Endodermal cell (in vitro differentiated cells): ENCODE data around the gene FSHR. TPM values are rescaled to one million over a fixed set of nuclear protein-coding genes. Genes with fewer than 3 reads are reported as not detected.

Experiments
- DNase-seq: peaks from one replicate; pipeline ENCODE4 v3.0.0-alpha.2; 2017
- H3K27ac ChIP-seq: 2 replicates; pipeline ENCODE4 v1.5.1; 2013; ENCODE audit warnings: mild to moderate bottlenecking, low read depth, low read length, moderate library complexity
- H3K27me3 ChIP-seq: 2 replicates; pipeline ENCODE4 v1.6.1; 2013; ENCODE audit warnings: mild to moderate bottlenecking, low read length, moderate library complexity; ENCODE audit not compliant: insufficient read depth, control insufficient read depth, poor library complexity, severe bottlenecking
- H3K36me3 ChIP-seq: 2 replicates; pipeline ENCODE4 v1.7.0; 2013; ENCODE audit warnings: mild to moderate bottlenecking, low read length, moderate library complexity; ENCODE audit not compliant: control insufficient read depth, insufficient read depth
- H3K4me1 ChIP-seq: one replicate; pipeline ENCODE4 v1.7.0; 2013; ENCODE audit warnings: low read length; ENCODE audit not compliant: control insufficient read depth, insufficient read depth
- H3K4me3 ChIP-seq: 2 replicates; pipeline ENCODE4 v1.5.1; 2013; ENCODE audit warnings: mild to moderate bottlenecking, low read length, moderate library complexity
- H3K9ac ChIP-seq: 2 replicates; pipeline ENCODE4 v1.6.1; 2013; ENCODE audit warnings: mild to moderate bottlenecking, low read length, moderate library complexity; ENCODE audit not compliant: poor library complexity, severe bottlenecking; ENCODE audit errors: extremely low read depth
- H3K9me3 ChIP-seq: 2 replicates; pipeline ENCODE4 v1.6.1; 2013; ENCODE audit warnings: mild to moderate bottlenecking, low read length, moderate library complexity; ENCODE audit not compliant: control insufficient read depth
- H3K27ac Mint-ChIP-seq: 2 replicates; pipeline ENCODE4 v1.8.0; 2020; ENCODE audit warnings: mixed read lengths
- H3K27me3 Mint-ChIP-seq: 2 replicates; pipeline ENCODE4 v1.8.0; 2021; ENCODE audit warnings: mild to moderate bottlenecking, mixed read lengths; ENCODE audit not compliant: insufficient read depth
- H3K36me3 Mint-ChIP-seq: 2 replicates; pipeline ENCODE4 v1.8.0; 2020; ENCODE audit warnings: low read depth, mixed read lengths
- H3K4me1 Mint-ChIP-seq: 2 replicates; pipeline ENCODE4 v1.8.0; 2020; ENCODE audit warnings: mixed read lengths
- H3K4me3 Mint-ChIP-seq: 2 replicates; pipeline ENCODE4 v1.8.0; 2020; ENCODE audit warnings: mild to moderate bottlenecking, moderate library complexity, mixed read lengths
- H3K9me3 Mint-ChIP-seq: 2 replicates; pipeline ENCODE4 v1.8.0; 2020; ENCODE audit warnings: mild to moderate bottlenecking, mixed read lengths
- WGBS, 2 experiments: methylation state at CpG; one replicate each; pipeline versions ENCODE4 v1.1.5 to v1.1.7; 2013; ENCODE audit warnings: missing lambda C conversion rate in 2 of 2, mixed read lengths in 1 of 2; ENCODE audit not compliant: insufficient coverage in 1 of 2, insufficient read length in 1 of 2; 5-methylcytosine and 5-hydroxymethylcytosine counted together
- total RNA-seq, 2 donors: library from RNA; stranded (reverse); fragmentation: NEBNext Ultra II Directional in 1 of 2; extraction: Animal tissue kit (Norgen Biotek cat#: 25700) in 1 of 2; gene quantifications; 2 replicates in 1 of 2; 3 replicates in 1 of 2; pipeline ENCODE4 v1.2.1, GENCODE V29; 2021
- TF ChIP-seq, protein P1 (sequence below): fragments of 200-600 bp; sonication (generic); conservative IDR thresholded peaks from 2 replicates; pipeline ENCODE4 v1.5.0; 2021; ENCODE audit warnings: antibody characterized with exemption, mild to moderate bottlenecking

FSHR gene
- total RNA-seq, 2 donors from 2014 or later: 4.7 to 6.5 TPM

DNA sequence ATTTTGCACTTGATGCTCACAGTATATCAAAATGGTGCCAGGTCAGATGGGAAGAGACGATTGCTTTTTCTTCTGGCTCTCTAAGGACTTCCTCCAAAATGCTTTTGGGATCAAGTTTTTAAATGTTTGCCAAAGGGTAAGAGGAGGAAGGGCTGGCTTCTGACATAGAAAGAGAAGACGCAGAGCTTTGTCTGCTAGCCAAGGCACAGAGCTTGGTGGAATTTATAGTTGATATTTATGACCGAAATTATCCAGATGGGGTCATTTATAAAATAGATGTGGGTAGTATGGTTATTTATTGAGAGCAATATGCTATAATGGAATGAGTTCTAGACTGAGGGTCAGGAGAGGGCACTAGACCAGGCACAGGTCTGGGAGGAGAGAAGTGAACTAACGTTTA, 193.3 kb downstream of the FSHR start:
- no peak overlapping the region for H3K4me3 Mint-ChIP-seq
- WGBS, 2 experiments: 90 to 91% methylated on average over 3 to 4 of the region's 4 CpGs
- TF ChIP-seq, protein P1, sequence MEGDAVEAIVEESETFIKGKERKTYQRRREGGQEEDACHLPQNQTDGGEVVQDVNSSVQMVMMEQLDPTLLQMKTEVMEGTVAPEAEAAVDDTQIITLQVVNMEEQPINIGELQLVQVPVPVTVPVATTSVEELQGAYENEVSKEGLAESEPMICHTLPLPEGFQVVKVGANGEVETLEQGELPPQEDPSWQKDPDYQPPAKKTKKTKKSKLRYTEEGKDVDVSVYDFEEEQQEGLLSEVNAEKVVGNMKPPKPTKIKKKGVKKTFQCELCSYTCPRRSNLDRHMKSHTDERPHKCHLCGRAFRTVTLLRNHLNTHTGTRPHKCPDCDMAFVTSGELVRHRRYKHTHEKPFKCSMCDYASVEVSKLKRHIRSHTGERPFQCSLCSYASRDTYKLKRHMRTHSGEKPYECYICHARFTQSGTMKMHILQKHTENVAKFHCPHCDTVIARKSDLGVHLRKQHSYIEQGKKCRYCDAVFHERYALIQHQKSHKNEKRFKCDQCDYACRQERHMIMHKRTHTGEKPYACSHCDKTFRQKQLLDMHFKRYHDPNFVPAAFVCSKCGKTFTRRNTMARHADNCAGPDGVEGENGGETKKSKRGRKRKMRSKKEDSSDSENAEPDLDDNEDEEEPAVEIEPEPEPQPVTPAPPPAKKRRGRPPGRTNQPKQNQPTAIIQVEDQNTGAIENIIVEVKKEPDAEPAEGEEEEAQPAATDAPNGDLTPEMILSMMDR: no peak

DNA sequence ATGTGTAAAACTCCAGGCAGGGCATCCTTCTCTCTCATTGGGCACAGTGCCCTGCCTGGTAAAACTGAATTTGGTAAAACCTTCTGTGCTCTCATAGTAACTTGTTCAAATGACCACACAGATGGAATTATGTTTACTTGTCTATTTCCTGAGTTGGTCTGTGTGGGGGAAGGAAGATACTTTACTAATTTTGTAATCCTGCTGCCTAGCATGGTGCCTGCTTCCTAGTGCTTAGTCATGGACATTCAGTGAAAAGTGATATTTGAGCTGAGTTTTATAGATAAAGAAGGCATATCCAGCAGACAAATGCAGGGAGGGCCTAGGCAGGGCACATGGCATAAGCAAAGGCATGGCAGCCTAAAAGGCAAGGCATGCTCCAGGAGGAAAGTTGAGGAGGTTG, 199.4 kb downstream of the FSHR start:
- Mint-ChIP-seq H3K4me1 (peaks cover 7% of the 10 kb centered on the region), H3K4me3 (no peak overlapping the region), H3K36me3 (no peaks in the 10 kb centered on the region), H3K27me3 (no peaks in the 10 kb centered on the region), H3K27ac (no peak overlapping the region), H3K9me3 (no peaks in the 10 kb centered on the region)
- no peaks in the 10 kb centered on the region for H3K36me3 ChIP-seq
- TF ChIP-seq, protein P1: no peak
- no peaks in the 10 kb centered on the region for H3K9me3 ChIP-seq
- no peak overlapping the region for H3K4me3 ChIP-seq
- H3K27me3 ChIP-seq: no peaks in the 10 kb centered on the region
- H3K27ac ChIP-seq: no peak overlapping the region
- H3K4me1 ChIP-seq: no peaks in the 10 kb centered on the region
- H3K9ac ChIP-seq: no peak overlapping the region
- no peak for DNase-seq

More for the DNA sequence above, 193.3 kb downstream of the FSHR start:
- Histone ChIP-seq H3K9ac (no peak overlapping the region), H3K4me3 (no peak overlapping the region), H3K4me1 (no peaks in the 10 kb centered on the region), H3K36me3 (no peaks in the 10 kb centered on the region), H3K9me3 (no peaks in the 10 kb centered on the region), H3K27me3 (no peaks in the 10 kb centered on the region), H3K27ac (no peak overlapping the region)
- Mint-ChIP-seq H3K27ac (no peak overlapping the region), H3K27me3 (no peaks in the 10 kb centered on the region), H3K36me3 (no peaks in the 10 kb centered on the region), H3K4me1 (peaks cover 10% of the 10 kb centered on the region), H3K9me3 (no peaks in the 10 kb centered on the region)
- no peak for DNase-seq

DNA sequence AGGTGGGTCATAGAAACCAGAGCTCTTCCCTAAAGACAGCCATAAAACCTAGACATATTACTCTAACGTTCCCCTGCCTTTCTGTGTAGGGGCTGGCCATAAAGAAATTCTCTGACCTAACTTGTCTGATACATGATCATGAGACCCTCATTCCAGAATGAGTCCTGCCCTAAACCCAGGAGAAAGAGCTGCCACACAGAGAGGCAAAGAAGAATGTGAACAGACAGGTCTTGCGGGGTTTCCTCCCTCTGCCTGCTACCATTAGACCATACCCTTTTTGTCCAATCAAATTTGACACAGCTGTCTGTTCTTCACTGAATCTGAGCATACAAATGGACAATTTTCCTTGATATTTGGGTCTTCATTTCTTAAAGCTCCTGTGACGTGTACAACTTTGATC, 200.0 kb downstream of the FSHR start:
- Mint-ChIP-seq H3K27ac (no peak overlapping the region), H3K9me3 (no peaks in the 10 kb centered on the region), H3K4me1 (peaks cover 7% of the 10 kb centered on the region), H3K36me3 (no peaks in the 10 kb centered on the region), H3K4me3 (no peak overlapping the region), H3K27me3 (no peaks in the 10 kb centered on the region)
- Histone ChIP-seq H3K9ac (no peak overlapping the region), H3K9me3 (no peaks in the 10 kb centered on the region), H3K27me3 (no peaks in the 10 kb centered on the region), H3K4me3 (no peak overlapping the region), H3K4me1 (no peaks in the 10 kb centered on the region), H3K27ac (no peak overlapping the region), H3K36me3 (no peaks in the 10 kb centered on the region)
- TF ChIP-seq, protein P1: no peak
- 84 to 91% methylated on average over 3 of the region's 3 CpGs for WGBS, 2 experiments
- DNase-seq: no peak
